ENCODE data around the gene NET1.

The NET1 gene

GRCh38 chr10:5387169-5387568, 25.2 kb upstream of the NET1 start:
- DNase-seq (ENCODE audit: low read depth): no peak
- H3K4me3 ChIP-seq (ENCODE audit: low read length): no peak overlapping the region
- no peak for TF ChIP-seq CTCF (IDR thresholded peaks at IDR 0.05; ENCODE audit: insufficient read depth, low read depth, low read length, missing control alignments)

GRCh38 chr10:5390607-5391205, 21.7 kb upstream of the NET1 start:
- no peak for TF ChIP-seq CTCF (IDR thresholded peaks at IDR 0.05; ENCODE audit: insufficient read depth, low read depth, low read length, missing control alignments)
- DNase-seq (ENCODE audit: low read depth): no peak
- H3K4me3 ChIP-seq (ENCODE audit: low read length): no peak overlapping the region

DNA sequence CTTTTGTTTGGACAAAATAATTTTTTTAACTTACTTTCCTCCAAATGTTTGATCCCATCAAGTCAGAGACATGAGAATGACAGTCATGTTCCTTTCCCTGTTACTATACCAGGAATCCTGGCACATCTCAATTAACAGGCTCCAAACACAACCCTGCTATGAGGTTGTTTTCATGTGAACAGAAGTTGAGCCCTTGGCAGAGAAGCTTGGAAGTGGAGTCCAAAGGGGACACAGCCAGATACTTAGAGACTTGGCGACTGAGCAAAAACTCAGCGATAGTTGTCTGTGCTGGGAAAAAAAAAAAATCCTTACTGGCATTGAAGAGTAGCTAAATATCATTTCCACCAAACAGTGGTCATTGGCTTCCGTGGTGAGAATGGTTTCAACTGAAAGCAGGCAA, 20.6 kb upstream of the NET1 start:
- no peak overlapping the region for H3K4me3 ChIP-seq (ENCODE audit: low read length)
- TF ChIP-seq CTCF (IDR thresholded peaks at IDR 0.05; ENCODE audit: insufficient read depth, low read depth, low read length, missing control alignments): no peak
- DNase-seq (ENCODE audit: low read depth): no peak

- no peak overlapping the region for H3K4me3 ChIP-seq (ENCODE audit: low read length)
- TF ChIP-seq CTCF (IDR thresholded peaks at IDR 0.05; ENCODE audit: insufficient read depth, low read depth, low read length, missing control alignments): no peak
- no peak for DNase-seq (ENCODE audit: low read depth)
These were observed 18.8 kb upstream of the NET1 start for GRCh38 chr10:5393529-5393928.

- no peak overlapping the region for H3K4me3 ChIP-seq (ENCODE audit: low read length)
- TF ChIP-seq CTCF (IDR thresholded peaks at IDR 0.05; ENCODE audit: insufficient read depth, low read depth, low read length, missing control alignments): no peak
- no peak for DNase-seq (ENCODE audit: low read depth)
These were observed 17.2 kb upstream of the NET1 start for GRCh38 chr10:5395168-5395567.

DNA sequence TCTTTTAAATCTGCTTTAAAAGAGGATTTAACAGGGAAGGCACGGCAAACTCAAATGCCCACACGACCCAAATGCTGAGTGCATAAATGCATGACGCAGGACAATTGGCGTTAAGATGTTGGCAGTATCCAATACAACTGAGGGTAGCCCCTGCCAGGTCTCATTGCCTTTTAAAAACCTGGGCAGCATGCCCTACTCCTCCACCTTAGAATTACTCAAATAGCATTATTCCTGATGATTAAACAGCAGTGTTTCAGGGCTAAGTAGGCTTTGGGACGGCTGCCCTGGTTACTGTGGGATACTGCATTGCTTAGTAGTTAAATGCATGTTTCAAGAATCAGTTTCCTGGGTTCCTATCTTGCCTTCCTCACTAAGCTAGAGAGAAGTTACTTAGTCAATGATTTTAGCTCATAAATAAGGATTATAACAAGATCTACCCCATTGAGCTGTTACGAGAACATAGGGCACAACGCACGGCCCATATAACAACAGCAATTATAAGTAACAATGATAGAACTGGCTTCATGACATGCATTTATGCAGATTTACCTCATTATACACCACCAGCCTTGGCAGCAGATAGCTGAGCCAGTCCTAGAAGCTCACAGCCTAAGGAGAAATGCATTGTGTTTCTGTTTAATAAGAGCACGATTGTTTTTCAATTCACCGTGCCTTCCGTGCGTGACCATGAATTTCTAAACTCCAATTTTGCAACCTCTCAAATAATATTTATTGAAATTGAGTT, 15.6 kb upstream of the NET1 start:
- TF ChIP-seq CTCF (IDR thresholded peaks at IDR 0.05; ENCODE audit: insufficient read depth, low read depth, low read length, missing control alignments): no peak
- DNase-seq (ENCODE audit: low read depth): no peak
- H3K4me3 ChIP-seq (ENCODE audit: low read length): no peak overlapping the region

DNA sequence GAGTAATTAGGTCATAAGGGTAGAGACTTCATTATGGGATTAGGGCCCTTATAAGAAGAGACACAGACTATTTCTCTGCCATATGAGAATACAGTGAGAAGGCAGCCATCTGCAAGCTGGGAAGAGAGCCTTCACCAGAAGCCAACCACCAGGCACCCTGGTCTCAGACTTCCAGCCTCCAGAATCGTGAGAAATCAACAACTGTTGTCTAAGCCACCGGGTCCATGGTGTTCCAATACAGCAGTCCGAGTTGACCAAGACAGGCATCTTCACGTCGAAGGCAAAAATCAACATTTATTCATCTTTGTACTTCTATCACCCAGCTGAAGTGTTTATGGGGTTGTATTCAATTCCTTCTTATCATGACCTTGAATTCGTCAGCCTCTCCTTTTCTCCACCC, 13.0 kb upstream of the NET1 start:
- TF ChIP-seq CTCF (IDR thresholded peaks at IDR 0.05; ENCODE audit: insufficient read depth, low read depth, low read length, missing control alignments): no peak
- DNase-seq (ENCODE audit: low read depth): no peak
- H3K4me3 ChIP-seq (ENCODE audit: low read length): no peak overlapping the region
